GM19043 (cell line): ENCODE results near the gene CHSY3.

ENCODE experiments used
- ATAC-seq: cut with Tn5 transposase; IDR thresholded peaks from one replicate; pipeline ENCODE4 v1.9.1; 2021; ENCODE audit warnings: low read depth; ENCODE audit not compliant: unreplicated experiment

CHSY3 gene

GRCh38 chr5:130021000-130021399 lies 116.7 kb downstream of the CHSY3 start:
- ATAC-seq = no peak

GRCh38 chr5:130021876-130022275 lies 117.6 kb downstream of the CHSY3 start:
- no peak for ATAC-seq

DNA sequence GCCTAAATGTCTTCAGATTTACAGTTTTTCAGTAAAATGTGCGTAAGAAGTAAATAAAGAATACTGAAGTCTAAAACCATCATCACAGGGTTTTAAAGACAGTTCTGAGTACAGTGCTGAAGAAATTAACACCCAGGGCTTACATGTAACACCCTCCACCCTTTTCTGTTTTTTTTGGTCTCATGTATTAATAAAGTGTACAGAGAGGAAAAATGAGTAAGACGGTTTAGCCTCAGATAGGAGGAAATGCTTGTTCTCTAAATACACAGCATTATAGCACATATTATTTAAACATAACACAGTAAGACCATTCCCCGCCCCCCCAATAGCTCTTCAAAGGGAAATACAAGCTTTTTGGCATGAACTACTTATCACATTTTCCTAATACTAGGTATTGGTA lies 119.3 kb downstream of the CHSY3 start:
- ATAC-seq = no peak

- ATAC-seq = no peak
Measured at GRCh38 chr5:130024006-130024405, 119.7 kb downstream of the CHSY3 start.

DNA sequence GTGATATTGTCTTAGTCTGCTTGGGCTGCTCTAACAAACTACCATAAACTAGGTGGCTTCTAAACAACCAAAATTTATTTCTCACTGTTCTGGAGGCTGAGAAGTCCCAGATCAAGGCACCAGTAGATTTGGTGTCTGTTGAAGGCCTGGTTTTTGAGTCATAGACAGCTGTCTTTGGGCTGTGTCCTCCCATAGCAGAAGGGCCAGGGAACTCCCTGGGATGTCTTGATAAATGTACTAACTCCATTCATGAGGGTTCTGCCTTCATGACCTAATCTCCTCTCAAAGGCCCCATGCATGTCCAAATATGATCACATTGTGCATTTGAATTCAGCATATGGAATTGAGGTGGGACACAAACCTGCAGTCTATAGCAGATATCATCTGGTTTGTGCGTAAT lies 121.2 kb downstream of the CHSY3 start:
- no peak for ATAC-seq

- ATAC-seq = no peak
Measured at GRCh38 chr5:130032807-130033206, 128.5 kb downstream of the CHSY3 start.

GRCh38 chr5:130034566-130035210 lies 130.4 kb downstream of the CHSY3 start:
- ATAC-seq = no peak

- ATAC-seq = no peak
Measured at GRCh38 chr5:130035388-130035787, 131.1 kb downstream of the CHSY3 start.

DNA sequence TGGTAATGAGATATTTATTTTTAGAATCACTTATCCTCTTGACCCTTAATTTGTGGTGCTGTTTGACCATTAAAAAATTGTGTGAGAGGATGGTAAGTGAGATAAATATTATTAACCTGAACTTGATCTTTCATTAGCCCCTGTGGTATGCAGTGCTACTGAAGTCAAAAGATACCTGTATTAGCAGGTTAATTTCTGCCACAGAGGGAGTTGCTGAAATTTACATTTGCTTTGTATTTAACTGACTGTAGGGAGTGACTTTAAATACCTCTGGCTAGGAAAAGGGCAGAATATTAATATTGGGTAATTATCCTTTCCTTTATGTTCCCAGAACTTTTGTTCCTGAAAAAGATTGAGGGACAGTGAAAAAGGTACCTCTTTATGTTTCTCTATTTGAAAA lies 133.6 kb downstream of the CHSY3 start:
- no peak for ATAC-seq

- no peak for ATAC-seq
Measured at GRCh38 chr5:130043834-130044233, 139.6 kb downstream of the CHSY3 start.

- no peak for ATAC-seq
Measured at GRCh38 chr5:130045334-130045733, 141.1 kb downstream of the CHSY3 start.

DNA sequence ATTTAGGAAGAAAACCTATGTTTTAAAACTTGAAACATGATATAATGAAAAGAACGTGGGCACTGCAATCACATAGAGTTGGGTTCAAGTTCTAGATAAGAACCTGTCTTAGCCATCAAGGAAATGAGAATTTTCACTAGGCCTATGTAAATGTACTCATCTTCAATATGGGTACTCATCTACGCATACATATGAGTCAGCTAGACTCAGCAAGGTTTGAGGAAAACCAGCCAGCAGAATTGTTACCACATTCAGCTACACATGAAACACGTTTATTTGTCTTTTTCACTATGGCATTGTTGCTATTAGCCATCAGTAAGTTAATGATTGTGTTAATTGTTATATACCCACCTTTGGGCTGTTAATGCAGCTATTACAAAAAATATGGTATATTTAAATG lies 146.3 kb downstream of the CHSY3 start:
- no peak for ATAC-seq

DNA sequence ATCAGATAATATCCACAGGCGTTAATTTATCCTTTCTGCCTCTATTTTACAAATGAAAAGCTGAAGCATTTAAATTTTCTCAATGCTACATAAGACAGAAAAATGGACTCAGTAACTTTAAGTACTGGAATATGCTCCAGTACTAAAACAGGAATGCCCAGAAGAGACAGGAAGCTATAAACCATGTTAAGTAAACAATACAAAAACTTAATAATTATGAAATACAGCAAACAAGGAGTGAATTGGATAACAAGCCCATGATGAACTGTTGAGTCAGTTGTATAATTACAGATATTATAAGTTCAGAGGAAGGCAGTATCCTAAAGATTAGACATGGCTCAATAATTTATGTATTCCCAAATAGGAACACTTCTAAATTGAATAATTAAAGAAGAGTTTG lies 148.5 kb downstream of the CHSY3 start:
- ATAC-seq = no peak

DNA sequence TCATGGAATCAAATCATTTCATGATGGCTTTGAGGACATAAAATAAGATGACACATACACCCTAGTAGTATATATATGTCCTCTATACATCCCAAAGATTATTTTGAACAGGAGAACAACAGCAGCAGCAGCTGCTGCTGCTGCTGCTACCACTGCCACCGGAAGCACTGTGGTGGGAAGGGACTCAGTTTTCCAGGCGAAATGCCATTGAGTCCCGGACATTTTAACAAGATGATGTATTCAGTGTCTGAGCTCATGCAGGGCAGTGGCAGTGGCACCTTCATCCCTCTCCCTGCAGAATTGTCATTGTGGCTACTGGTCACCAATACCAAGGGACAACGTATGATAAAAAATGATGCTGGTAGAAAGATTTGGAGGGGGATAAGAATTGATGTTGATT lies 151.3 kb downstream of the CHSY3 start:
- no peak for ATAC-seq

DNA sequence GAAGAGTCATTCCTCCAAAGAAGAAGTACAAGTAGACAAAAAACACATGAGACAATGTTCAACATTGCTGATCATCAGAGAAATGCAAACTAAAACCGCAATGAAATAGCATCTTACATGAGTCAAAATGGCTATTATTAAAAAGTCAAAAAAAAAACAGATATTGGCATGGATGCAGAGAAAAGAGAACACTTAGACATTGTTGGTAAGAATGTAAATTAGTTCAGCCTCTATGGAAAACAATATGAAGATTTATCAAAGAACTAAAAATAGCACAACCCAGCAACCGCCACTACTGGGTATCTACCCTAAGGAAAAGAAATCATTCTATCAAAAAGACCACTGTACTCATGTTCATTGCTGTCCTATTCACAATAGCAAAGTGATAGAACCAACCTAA lies 157.5 kb downstream of the CHSY3 start:
- ATAC-seq = no peak

DNA sequence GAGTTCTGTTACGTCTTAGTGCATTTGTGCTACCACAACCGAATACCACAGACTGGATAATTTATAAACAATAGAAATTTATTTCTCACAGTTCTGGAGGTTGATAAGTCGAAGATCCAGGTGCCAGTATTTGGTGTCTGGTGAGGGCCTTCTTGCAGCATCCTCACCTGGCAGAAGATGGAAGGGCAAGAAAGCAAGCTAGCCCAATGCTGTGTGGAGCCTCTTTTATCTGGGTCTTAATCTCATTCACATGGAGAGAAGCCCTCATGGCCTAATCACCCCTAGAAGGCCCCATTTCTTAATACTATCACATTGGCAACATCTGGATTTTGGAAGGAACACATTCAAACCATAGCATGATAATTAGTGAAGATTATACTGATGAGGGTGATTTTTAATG lies 159.3 kb downstream of the CHSY3 start:
- no peak for ATAC-seq

DNA sequence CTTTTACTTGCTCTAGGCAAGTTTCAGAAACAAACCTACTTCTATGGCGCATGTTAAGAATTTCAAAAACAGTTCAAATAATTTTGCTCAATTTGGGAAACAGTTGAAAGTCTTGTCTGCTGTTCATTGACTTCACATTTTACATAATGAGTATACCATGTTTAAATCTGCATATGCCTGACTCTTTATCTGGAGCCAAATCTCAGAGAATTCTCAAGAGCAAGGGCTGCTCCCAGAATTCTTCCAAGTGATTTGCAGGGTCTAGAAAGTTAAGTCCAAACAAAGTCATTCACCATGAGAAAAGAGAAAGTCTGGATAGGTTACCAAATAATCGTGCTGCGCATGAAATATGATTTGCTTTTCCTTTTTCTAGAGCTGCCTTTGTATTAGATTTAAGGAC lies 160.2 kb downstream of the CHSY3 start:
- no peak for ATAC-seq

GRCh38 chr5:130065617-130066016 lies 161.4 kb downstream of the CHSY3 start:
- ATAC-seq = no peak

DNA sequence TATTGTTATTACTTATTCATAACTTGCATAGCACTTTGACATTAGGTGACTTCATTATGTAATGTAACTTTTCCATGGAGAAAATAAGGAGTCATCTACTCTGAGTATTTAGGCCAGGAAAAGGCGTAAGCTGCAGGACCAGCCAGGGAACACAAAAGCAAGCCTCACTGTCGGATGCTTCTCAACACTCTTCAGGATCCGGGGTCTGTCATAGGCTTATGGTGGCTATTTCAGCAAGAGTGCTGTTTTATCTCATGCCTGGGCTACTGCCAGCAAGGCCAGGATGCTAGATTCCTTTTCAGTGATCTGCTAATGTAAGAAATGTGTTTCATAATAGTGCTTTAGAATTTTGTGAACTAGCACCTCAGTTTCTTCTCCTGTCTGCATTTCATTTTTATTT lies 162.4 kb downstream of the CHSY3 start:
- ATAC-seq = no peak

DNA sequence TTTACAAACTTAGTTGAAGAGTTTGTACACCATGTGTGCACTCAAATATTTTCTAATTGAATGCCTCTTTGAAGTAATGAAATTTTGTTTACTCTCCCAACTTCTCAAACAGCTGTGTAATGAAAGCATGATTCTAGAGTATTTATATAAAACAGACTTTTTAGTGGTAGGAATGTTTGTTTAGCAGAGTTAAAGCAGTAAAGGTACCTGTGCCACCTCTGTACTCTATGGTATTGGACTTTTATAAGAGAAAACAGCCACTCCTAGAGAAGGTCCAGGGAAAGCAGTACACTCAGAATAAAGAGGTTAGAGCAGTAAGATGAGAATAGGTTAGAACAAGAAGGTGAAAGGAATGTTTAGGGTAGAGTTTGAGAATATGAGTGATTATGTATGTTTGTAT lies 163.1 kb downstream of the CHSY3 start:
- ATAC-seq = no peak

GRCh38 chr5:130068101-130068500 lies 163.8 kb downstream of the CHSY3 start:
- no peak for ATAC-seq

- ATAC-seq = no peak
Measured at GRCh38 chr5:130068988-130069387, 164.7 kb downstream of the CHSY3 start.

GRCh38 chr5:130074820-130075219 lies 170.6 kb downstream of the CHSY3 start:
- ATAC-seq = no peak
